Gastrocnemius medialis (tissue), 4 donors: Measurements from ENCODE around the gene EAF1. TPM values are rescaled to one million over a fixed set of nuclear protein-coding genes. Genes with fewer than 3 reads are reported as not detected.
"Not testable (repeated sequence)": the region's sequence is repeated elsewhere in the genome, so short reads cannot be mapped to it uniquely, and the experiment has no call there.

Source experiments
- ATAC-seq, 2 donors: fragments of 150-250 bp; one replicate each; pipeline ENCODE4 v1.9.1; 2016
- DNase-seq, 2 donors: peaks; one replicate each; pipeline ENCODE4 v3.0.0-alpha.2; 2019
- H3K27ac ChIP-seq, 4 donors: fragments of 200-600 bp; sonication (generic); 1 replicate in 1 of 4; 2 replicates in 3 of 4; pipeline ENCODE4 v1.5.1; 2016 to 2018; ENCODE audit warnings: mild to moderate bottlenecking in 2 of 4, moderate library complexity in 1 of 4
- H3K27me3 ChIP-seq, 3 donors: fragments of 200-600 bp; sonication (generic) in 2 of 3; 1 replicate in 1 of 3; 2 replicates in 2 of 3; pipeline versions ENCODE4 v1.5.1 to v1.6.0; 2016 to 2019; ENCODE audit warnings: mild to moderate bottlenecking in 1 of 3, moderate library complexity in 1 of 3
- H3K36me3 ChIP-seq, 2 donors: fragments of 200-600 bp; sonication (generic) in 1 of 2; one replicate each; pipeline ENCODE4 v1.5.1; 2017 to 2018
- H3K4me1 ChIP-seq, 2 donors: fragments of 200-600 bp; sonication (generic) in 1 of 2; one replicate each; pipeline ENCODE4 v1.5.1; 2016 to 2017; ENCODE audit warnings: mild to moderate bottlenecking in 2 of 2
- H3K4me3 ChIP-seq, 4 donors: fragments of 200-600 bp; sonication (generic) in 3 of 4; 1 replicate in 1 of 4; 2 replicates in 3 of 4; pipeline ENCODE4 v1.5.1; 2016 to 2019; ENCODE audit warnings: mild to moderate bottlenecking in 2 of 4
- H3K9me3 ChIP-seq, 3 donors: fragments of 200-600 bp; sonication (generic) in 2 of 3; 1 replicate in 1 of 3; 2 replicates in 2 of 3; pipeline ENCODE4 v1.5.1; 2016 to 2019
- POLR2A ChIP-seq, 2 donors: fragments of 450-650 bp; IDR thresholded peaks; one replicate each; pipeline ENCODE4 v1.6.1; 2017; ENCODE audit warnings: antibody characterized with exemption in 2 of 2, mild to moderate bottlenecking in 2 of 2, moderate library complexity in 2 of 2
- in situ Hi-C, 4 donors: fragments of 200-750 bp; cut with MboI; loops; one replicate each; pipeline versions ENCODE4 v1.15.0 to v1.8.0; 2017; ENCODE audit warnings: low sequenced_read_pairs in 4 of 4
- intact Hi-C: fragments of 100-400 bp; cut with DNase I; formaldehyde crosslinking; loops from one replicate; pipeline ENCODE4 v1.15.1; 2023; ENCODE audit warnings: low total_unique reads
- total RNA-seq, 4 donors: library from RNA; depleted of rRNA; stranded (reverse); fragments of >200 nt; gene quantifications; one replicate each; pipeline versions ENCODE4 v1.1.0 to v1.2.3, GENCODE V29; 2016
- TF ChIP-seq, protein P1 (sequence below), 5 experiments: fragments of 450-650 bp in 3 of 5; fragments of 200-600 bp in 2 of 5; sonication (generic) in 2 of 5; IDR thresholded peaks in 4 of 5; conservative IDR thresholded peaks in 1 of 5; 1 replicate in 4 of 5; 2 replicates in 1 of 5; pipeline ENCODE4 v1.5.1; 2016 to 2019; ENCODE audit warnings: antibody characterized with exemption in 5 of 5, mild to moderate bottlenecking in 3 of 5, moderate library complexity in 3 of 5

Gene EAF1
- total RNA-seq, 4 donors from 2014 or later, result 9.4 to 17.3 (median 10.5) TPM

DNA sequence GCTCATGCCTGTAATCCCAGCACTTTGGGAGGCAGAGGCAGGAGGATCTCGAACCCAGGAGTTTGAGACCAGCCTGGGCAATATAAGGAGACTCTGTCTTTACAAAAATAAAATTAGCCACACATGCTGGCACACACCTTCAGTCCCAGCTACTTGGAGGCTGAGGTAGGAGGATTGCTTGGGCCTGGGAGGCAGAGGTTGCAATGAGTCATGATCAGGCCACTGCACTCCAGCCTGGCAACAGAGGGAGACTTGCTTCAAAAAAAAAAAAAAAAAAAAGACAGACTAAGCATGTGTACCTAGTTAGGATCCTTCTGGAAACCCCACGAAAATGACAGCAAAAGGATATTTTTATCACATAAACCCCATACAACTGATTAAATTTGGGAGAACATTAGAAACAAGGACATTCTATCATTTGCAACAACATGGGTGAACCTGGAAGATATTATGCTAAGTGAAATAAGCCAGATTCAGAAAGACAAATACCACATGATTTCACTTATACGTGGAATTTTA is 44.9 kb upstream of the EAF1 start:
- peaks cover 0 to 7% of the 10 kb centered on the region in 2 donors for H3K4me1 ChIP-seq
- DNase-seq (no peak), ATAC-seq (no peak)
- in situ Hi-C loops (loop anchor here (5.0 to 10.0 kb wide), 4 partner anchors 48 to 120 kb away; partner anchors contain the start of gene SH3BP5 (in 1 of the 4)), intact Hi-C loops (no loop called here)
- H3K9me3 ChIP-seq, result no peaks in the 10 kb centered on the region
- TF ChIP-seq, protein P1, sequence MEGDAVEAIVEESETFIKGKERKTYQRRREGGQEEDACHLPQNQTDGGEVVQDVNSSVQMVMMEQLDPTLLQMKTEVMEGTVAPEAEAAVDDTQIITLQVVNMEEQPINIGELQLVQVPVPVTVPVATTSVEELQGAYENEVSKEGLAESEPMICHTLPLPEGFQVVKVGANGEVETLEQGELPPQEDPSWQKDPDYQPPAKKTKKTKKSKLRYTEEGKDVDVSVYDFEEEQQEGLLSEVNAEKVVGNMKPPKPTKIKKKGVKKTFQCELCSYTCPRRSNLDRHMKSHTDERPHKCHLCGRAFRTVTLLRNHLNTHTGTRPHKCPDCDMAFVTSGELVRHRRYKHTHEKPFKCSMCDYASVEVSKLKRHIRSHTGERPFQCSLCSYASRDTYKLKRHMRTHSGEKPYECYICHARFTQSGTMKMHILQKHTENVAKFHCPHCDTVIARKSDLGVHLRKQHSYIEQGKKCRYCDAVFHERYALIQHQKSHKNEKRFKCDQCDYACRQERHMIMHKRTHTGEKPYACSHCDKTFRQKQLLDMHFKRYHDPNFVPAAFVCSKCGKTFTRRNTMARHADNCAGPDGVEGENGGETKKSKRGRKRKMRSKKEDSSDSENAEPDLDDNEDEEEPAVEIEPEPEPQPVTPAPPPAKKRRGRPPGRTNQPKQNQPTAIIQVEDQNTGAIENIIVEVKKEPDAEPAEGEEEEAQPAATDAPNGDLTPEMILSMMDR (IDR thresholded peaks at IDR 0.05 in 4 of 5, conservative IDR thresholded peaks at IDR 0.05 in 1 of 5), result no peak
- no peak for TF ChIP-seq POLR2A (IDR thresholded peaks at IDR 0.05)
- H3K4me3 ChIP-seq, result no peak overlapping the region
- no peaks in the 10 kb centered on the region for H3K27me3 ChIP-seq
- no peaks in the 10 kb centered on the region for H3K36me3 ChIP-seq
- no peak overlapping the region for H3K27ac ChIP-seq

DNA sequence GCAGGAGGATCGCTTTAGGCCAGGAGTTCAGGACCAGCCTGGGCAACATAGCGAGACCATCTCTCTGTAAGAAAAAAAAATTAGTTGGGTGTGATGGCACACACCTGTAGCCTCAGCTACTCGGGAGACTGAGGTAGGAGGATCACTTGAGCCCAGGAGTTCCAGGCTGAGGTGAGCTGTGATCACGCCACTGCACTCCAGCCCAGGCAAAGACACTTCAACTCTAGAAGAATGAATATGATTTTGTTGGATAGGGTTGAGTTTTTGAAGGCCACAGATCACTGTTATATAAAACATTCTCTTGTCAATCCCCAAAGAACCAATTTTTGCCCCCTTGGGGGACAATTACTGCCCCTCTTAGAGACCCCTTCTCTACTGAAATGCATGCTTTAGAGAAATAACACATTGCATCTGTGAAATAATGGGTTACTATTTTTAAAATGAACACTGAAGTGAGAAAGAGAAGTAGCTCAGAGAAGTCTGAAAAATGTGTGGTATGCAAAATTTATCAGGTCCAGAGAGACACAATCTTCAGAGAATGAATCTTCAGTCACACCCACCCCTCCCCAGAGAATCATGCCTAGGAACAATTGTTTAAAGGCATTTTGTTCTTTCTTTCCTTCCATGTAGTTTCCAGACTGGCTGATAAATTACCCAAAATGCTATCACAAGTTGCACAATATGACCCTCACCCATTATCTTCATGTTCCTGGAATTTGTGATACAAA is 42.7 kb upstream of the EAF1 start:
- TF ChIP-seq POLR2A (IDR thresholded peaks at IDR 0.05), result no peak
- TF ChIP-seq, protein P1 (IDR thresholded peaks at IDR 0.05 in 4 of 5, conservative IDR thresholded peaks at IDR 0.05 in 1 of 5), result no peak
- intact Hi-C loops (no loop called here), in situ Hi-C loops (loop anchor here (5.0 to 10.0 kb wide), 4 partner anchors 50 to 122 kb away; partner anchors contain the start of gene SH3BP5 (in 1 of the 4))
- DNase-seq (no peak), ATAC-seq (no peak)
- no peak overlapping the region for H3K4me3 ChIP-seq
- no peaks in the 10 kb centered on the region for H3K27me3 ChIP-seq
- no peaks in the 10 kb centered on the region for H3K36me3 ChIP-seq
- no peak overlapping the region for H3K27ac ChIP-seq
- H3K4me1 ChIP-seq, result peaks cover 0 to 4% of the 10 kb centered on the region in 2 donors
- no peaks in the 10 kb centered on the region for H3K9me3 ChIP-seq

DNA sequence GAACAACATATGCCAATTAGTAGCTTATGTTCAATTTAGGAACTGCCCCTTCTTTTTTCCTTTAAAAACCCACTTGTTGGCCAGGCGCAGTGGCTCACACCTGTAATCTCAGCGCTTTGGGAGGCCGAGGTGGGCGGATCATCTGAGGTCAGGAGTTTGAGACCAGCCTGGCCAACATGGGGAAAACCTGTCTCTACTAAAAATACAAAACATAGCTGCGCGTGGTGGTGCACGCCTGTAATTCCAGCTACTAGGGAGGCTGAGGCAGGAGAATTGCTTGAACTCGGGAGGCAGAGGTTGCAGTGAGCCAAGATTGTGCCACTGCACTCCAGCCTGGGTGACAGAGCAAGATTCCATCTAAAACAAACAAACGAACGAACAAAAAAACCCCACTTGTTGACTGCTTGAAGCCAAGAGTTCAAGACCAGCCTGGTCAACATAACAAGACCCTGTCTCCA is 42.1 kb upstream of the EAF1 start:
- H3K36me3 ChIP-seq, H3K9me3 ChIP-seq, intact Hi-C loops, H3K4me1 ChIP-seq, H3K4me3 ChIP-seq, DNase-seq, H3K27me3 ChIP-seq, H3K27ac ChIP-seq, ATAC-seq: not testable (repeated sequence)
- in situ Hi-C loops, result loop anchor here in 1 of 4 donors (10.0 kb wide), 2 partner anchors 50 to 120 kb away; partner anchors contain the start of gene SH3BP5

DNA sequence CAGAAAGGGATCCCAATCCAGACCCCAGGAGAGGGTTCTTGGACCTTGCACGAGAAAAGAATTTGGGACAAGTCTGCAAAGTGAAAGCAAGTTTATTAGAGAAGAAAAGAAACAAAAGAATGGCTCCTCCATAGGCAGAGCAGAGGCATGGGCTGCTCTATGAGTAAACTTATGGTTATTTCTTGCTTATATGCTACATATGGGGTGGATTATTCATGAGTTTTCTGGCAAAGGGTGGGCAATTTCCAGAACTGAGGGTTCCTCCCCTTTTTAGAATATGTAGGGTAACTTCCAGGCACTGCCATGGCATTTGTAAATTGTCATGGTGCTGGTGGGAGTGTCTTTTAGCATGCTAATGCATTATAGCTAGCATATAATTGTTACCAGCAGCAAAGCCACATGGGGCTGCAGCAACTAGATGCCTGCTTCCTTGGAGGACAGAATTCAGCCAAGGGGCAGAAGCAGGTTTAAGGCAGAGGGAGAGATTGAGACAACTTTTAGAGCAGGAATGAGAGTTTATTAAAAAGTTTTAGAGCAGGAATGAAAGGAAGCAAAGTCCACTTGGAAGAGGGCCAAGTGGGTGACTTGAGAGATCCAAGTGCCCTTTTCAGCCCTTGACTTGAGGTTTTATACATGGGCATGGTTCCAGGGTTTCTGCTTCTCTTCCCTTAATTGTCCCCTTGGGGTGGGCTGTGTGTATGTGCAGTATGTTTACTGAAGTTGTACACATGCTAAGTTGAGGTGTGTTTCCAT is 41.3 kb upstream of the EAF1 start:
- Histone ChIP-seq H3K36me3 (no peaks in the 10 kb centered on the region), H3K27me3 (no peaks in the 10 kb centered on the region), H3K27ac (no peak overlapping the region), H3K9me3 (no peaks in the 10 kb centered on the region), H3K4me1 (peaks cover 0 to 4% of the 10 kb centered on the region in 2 donors), H3K4me3 (no peak overlapping the region)
- DNase-seq, result no peak
- intact Hi-C loops (no loop called here), in situ Hi-C loops (loop anchor here in 1 of 4 donors (10.0 kb wide), 2 partner anchors 51 to 121 kb away; partner anchors contain the start of gene SH3BP5)
- TF ChIP-seq, protein P1 (IDR thresholded peaks at IDR 0.05 in 4 of 5, conservative IDR thresholded peaks at IDR 0.05 in 1 of 5), result no peak
- TF ChIP-seq POLR2A (IDR thresholded peaks at IDR 0.05), result no peak
- ATAC-seq, result no peak

DNA sequence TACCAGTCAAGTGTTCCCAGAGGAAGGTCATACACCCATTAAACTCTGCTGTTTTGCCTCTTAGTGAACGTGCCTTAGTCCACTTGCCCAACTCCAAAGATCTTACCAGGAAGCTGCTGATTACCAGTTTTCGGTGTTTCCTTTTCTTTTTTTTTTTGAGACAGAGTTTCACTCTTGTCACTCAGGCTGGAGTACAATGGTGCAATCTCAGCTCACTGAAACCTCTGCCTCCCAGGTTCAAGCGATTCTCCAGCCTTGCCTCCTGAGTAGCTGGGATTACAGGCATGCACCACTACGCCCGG is 40.8 kb upstream of the EAF1 start:
- DNase-seq, H3K27me3 ChIP-seq, intact Hi-C loops, H3K9me3 ChIP-seq, H3K4me3 ChIP-seq, H3K27ac ChIP-seq, H3K36me3 ChIP-seq, H3K4me1 ChIP-seq: not testable (repeated sequence)
- ATAC-seq, result peak in 1 of 2 donors; percentile 42
- in situ Hi-C loops, result loop anchor here in 1 of 4 donors (10.0 kb wide), 2 partner anchors 52 to 122 kb away; partner anchors contain the start of gene SH3BP5
